Esophagus muscularis mucosa (tissue), 4 donors: ENCODE results near the gene ITPKB. TPM values are rescaled to one million over a fixed set of nuclear protein-coding genes. Genes with fewer than 3 reads are reported as not detected.

Experiments
- DNase-seq: peaks from one replicate; pipeline ENCODE4 v3.0.0-alpha.2; 2017; ENCODE audit errors: extremely low spot score
- H3K27ac ChIP-seq, 4 donors: fragments of 200-600 bp; sonication (generic); replicated peaks in 1 of 4; 1 replicate in 3 of 4; 2 replicates in 1 of 4; pipeline ENCODE4 v1.5.1; 2016 to 2019; ENCODE audit warnings: mild to moderate bottlenecking in 1 of 4
- H3K27me3 ChIP-seq, 4 donors: fragments of 200-600 bp; sonication (generic); one replicate each; pipeline versions ENCODE4 v1.5.1 to v1.6.0; 2016 to 2019
- H3K36me3 ChIP-seq, 4 donors: fragments of 200-600 bp; sonication (generic); one replicate each; pipeline ENCODE4 v1.5.1; 2016 to 2019
- H3K4me1 ChIP-seq, 4 donors: fragments of 200-600 bp; sonication (generic); one replicate each; pipeline ENCODE4 v1.5.1; 2016 to 2019
- H3K4me3 ChIP-seq, 4 donors: fragments of 200-600 bp; sonication (generic); 1 replicate in 2 of 4; 2 replicates in 2 of 4; pipeline ENCODE4 v1.5.1; 2016 to 2019; ENCODE audit warnings: mild to moderate bottlenecking in 4 of 4, moderate library complexity in 1 of 4
- H3K9me3 ChIP-seq, 4 donors: fragments of 200-600 bp; sonication (generic); 1 replicate in 3 of 4; 2 replicates in 1 of 4; pipeline ENCODE4 v1.5.1; 2016 to 2019
- CTCF ChIP-seq, 3 experiments: fragments of 200-600 bp in 2 of 3; fragments of 450-650 bp in 1 of 3; sonication (generic) in 2 of 3; IDR thresholded peaks; one replicate each; pipeline ENCODE4 v1.5.1; 2017 to 2019; ENCODE audit warnings: antibody characterized with exemption in 3 of 3, mild to moderate bottlenecking in 2 of 3, moderate library complexity in 1 of 3
- EP300 ChIP-seq: sonication (generic); formaldehyde crosslinking; IDR thresholded peaks from one replicate; pipeline ENCODE4 v1.6.1; 2017; ENCODE audit warnings: antibody characterized with exemption
- POLR2A ChIP-seq: fragments of 450-650 bp; IDR thresholded peaks from one replicate; pipeline ENCODE4 v1.6.1; 2017; ENCODE audit warnings: antibody characterized with exemption, moderate library complexity, mild to moderate bottlenecking, low read depth
- POLR2AphosphoS5 ChIP-seq, 2 donors: sonication (generic); formaldehyde crosslinking; IDR thresholded peaks; one replicate each; pipeline ENCODE4 v1.6.1; 2017; ENCODE audit warnings: antibody characterized with exemption in 2 of 2
- WGBS: methylation state at CpG from one replicate; pipeline ENCODE4 v1.1.5; 2018; 5-methylcytosine and 5-hydroxymethylcytosine counted together
- intact Hi-C: fragments of 100-400 bp; cut with DNase I; formaldehyde crosslinking; loops from one replicate; pipeline ENCODE4 v1.15.1; 2023
- total RNA-seq, 4 donors: library from RNA; depleted of rRNA; stranded (reverse); fragments of >200 nt; gene quantifications; one replicate each; pipeline versions ENCODE4 v1.1.0 to v1.2.1, GENCODE V29; 2016

Gene ITPKB
- total RNA-seq, 4 donors from 2014 or later: 71.1 to 156 (median 116) TPM

GRCh38 chr1:226588484-226588883 is 150.6 kb downstream of the ITPKB start:
- no peak for TF ChIP-seq CTCF (IDR thresholded peaks at IDR 0.05)
- TF ChIP-seq POLR2A: no peak
- TF ChIP-seq POLR2AphosphoS5 (IDR thresholded peaks at IDR 0.05): no peak
- intact Hi-C loops: no loop called here
- Histone ChIP-seq H3K27ac (peak overlapping the region; percentile 40 to 70 (median 48)), H3K4me1 (peaks cover 0 to 16% (median 10%) of the 10 kb centered on the region in 4 donors), H3K36me3 (no peaks in the 10 kb centered on the region), H3K27me3 (no peaks in the 10 kb centered on the region), H3K9me3 (no peaks in the 10 kb centered on the region), H3K4me3 (no peak overlapping the region)
- 68% methylated on average over 2 of the region's 2 CpGs for WGBS
- no peak for DNase-seq

- Histone ChIP-seq H3K4me3 (no peak overlapping the region), H3K36me3 (no peaks in the 10 kb centered on the region), H3K9me3 (no peaks in the 10 kb centered on the region), H3K27ac (no peak overlapping the region), H3K27me3 (no peaks in the 10 kb centered on the region), H3K4me1 (peaks cover 0 to 16% (median 10%) of the 10 kb centered on the region in 4 donors)
- TF ChIP-seq CTCF (IDR thresholded peaks at IDR 0.05): no peak
- no peak for TF ChIP-seq POLR2A
- no peak for TF ChIP-seq EP300
- TF ChIP-seq POLR2AphosphoS5 (IDR thresholded peaks at IDR 0.05): no peak
- intact Hi-C loops: no loop called here
- no peak for DNase-seq
- WGBS: 84% methylated on average over 16 of the region's 16 CpGs
These were observed 152.2 kb downstream of the ITPKB start for GRCh38 chr1:226586650-226587422.

- Histone ChIP-seq H3K4me3 (no peak overlapping the region), H3K36me3 (no peaks in the 10 kb centered on the region), H3K27ac (no peak overlapping the region), H3K9me3 (no peaks in the 10 kb centered on the region), H3K27me3 (no peaks in the 10 kb centered on the region), H3K4me1 (peaks cover 0 to 16% (median 10%) of the 10 kb centered on the region in 4 donors)
- intact Hi-C loops: no loop called here
- DNase-seq: no peak
- WGBS: 92% methylated on average over 5 of the region's 7 CpGs
- TF ChIP-seq POLR2A (no peak), POLR2AphosphoS5 (IDR thresholded peaks at IDR 0.05) (no peak), EP300 (no peak), CTCF (IDR thresholded peaks at IDR 0.05) (no peak)
These were observed 153.0 kb downstream of the ITPKB start for GRCh38 chr1:226586116-226586515.

GRCh38 chr1:226584164-226584563 is 154.9 kb downstream of the ITPKB start:
- 74% methylated on average over 3 of the region's 3 CpGs for WGBS
- H3K36me3 ChIP-seq: no peaks in the 10 kb centered on the region
- H3K4me3 ChIP-seq: no peak overlapping the region
- H3K9me3 ChIP-seq: no peaks in the 10 kb centered on the region
- H3K4me1 ChIP-seq: peaks cover 0 to 14% (median 9%) of the 10 kb centered on the region in 4 donors
- H3K27ac ChIP-seq: no peak overlapping the region
- no peaks in the 10 kb centered on the region for H3K27me3 ChIP-seq
- intact Hi-C loops: no loop called here
- no peak for DNase-seq
- no peak for TF ChIP-seq POLR2AphosphoS5 (IDR thresholded peaks at IDR 0.05)
- no peak for TF ChIP-seq POLR2A
- no peak for TF ChIP-seq CTCF (IDR thresholded peaks at IDR 0.05)
- no peak for TF ChIP-seq EP300

GRCh38 chr1:226582966-226583365 is 156.1 kb downstream of the ITPKB start:
- WGBS: 89% methylated on average over 3 of the region's 3 CpGs
- no peak for DNase-seq
- TF ChIP-seq EP300 (no peak), CTCF (IDR thresholded peaks at IDR 0.05) (no peak), POLR2AphosphoS5 (IDR thresholded peaks at IDR 0.05) (no peak)
- Histone ChIP-seq H3K9me3 (no peaks in the 10 kb centered on the region), H3K27ac (peak overlapping the region in 1 of 4 donors; percentile 14), H3K4me3 (no peak overlapping the region), H3K4me1 (peaks cover 0 to 4% (median 2%) of the 10 kb centered on the region in 4 donors), H3K36me3 (no peaks in the 10 kb centered on the region), H3K27me3 (no peaks in the 10 kb centered on the region)
- intact Hi-C loops: no loop called here
